Measurements from ENCODE around the gene NUP133.
"Not testable (repeated sequence)": the region's sequence is repeated elsewhere in the genome, so short reads cannot be mapped to it uniquely, and the experiment has no call there.

The NUP133 gene

DNA sequence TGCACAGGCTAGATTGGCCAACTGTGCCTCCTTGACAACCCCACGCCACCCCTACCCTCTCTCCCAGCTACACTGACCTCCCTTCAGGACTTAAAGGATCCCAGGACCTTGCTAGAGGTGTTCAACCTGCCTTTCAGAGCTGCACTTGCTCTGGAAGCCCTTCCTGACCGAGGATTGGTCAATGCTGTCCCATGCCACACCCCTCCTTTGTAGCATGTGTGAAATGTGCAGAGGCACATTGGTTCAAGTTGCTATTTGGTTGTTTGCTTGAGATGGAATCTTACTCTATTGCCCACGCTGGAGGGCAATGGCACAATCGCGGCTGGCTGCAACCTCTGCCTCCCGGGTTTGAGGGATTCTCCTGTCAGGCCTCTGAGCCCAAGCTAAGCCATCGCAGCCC lies 96.1 kb downstream of the NUP133 start:
- DNase-seq (ENCODE audit: low read depth) = no peak

DNA sequence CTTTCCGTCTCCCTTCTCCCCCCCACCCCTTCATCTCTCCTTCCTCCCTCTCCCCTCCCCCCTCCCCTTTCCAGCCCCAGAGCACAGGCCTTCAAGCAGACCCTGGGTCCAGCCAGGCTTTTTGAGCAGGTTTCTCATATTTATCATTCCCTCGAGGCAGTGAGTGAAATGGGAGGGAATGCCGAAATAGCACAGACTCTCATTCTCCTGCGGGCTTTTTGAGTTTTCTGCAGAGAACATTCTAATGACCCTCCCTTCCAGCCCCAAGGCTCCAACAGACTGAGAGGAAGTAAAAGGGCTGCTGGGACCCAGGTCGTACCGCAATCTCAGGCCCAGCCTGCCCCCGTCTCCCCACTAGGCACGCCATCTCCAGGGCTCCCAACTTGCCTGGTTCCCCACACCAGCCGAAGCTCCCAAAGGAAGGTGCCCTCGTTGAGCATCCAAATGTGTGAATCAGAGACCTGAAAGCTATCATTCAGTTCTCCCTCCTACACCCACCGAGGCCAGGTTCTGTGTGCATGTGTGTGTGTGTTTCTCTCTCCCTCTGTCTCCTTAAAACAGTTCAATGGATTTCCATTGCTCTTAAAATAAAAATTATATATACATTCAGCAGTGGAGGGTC lies 96.6 kb downstream of the NUP133 start:
- no peak for DNase-seq (ENCODE audit: low read depth)

DNA sequence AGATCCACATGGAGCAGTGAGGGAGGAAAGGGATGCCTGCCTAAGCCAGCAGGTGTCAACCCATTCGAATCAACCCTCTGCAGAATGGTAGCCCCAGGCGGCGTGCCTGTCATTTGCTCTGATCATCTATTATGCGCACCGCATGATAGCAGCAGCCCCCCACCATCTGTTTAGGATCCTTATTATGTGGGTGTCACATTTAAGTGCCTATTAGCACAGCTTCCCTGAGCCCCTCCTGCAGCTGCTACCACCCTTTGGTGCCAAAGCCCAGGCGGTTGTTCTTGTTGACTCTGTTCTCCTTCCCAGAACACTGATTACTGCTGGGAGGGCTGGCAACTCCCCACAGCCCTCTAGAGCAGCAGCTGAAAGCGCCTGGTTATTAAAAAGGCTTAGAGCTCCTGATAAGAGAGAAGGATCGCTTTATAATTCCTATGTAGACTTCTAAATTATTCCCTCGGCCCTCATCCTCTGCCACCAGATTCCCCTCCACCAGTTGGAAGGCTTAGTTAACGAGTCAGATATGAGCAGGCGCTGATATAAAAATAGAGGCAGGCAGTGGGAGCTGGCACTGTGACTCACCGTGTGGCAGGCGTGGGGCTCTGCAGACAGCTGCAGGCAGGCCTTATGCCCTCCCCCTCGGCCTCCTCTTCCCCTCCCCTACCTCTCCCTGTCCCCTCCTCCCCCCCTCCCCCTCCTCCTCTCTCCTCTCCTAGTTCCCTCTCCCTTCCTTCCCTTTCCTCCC lies 97.3 kb downstream of the NUP133 start:
- DNase-seq (ENCODE audit: low read depth) = peak; percentile 31

GRCh38 chr1:229410370-229410691 lies 97.8 kb downstream of the NUP133 start:
- no peak for DNase-seq (ENCODE audit: low read depth)

- DNase-seq (ENCODE audit: low read depth) = no peak
These were observed 98.3 kb downstream of the NUP133 start for GRCh38 chr1:229409616-229410369.

DNA sequence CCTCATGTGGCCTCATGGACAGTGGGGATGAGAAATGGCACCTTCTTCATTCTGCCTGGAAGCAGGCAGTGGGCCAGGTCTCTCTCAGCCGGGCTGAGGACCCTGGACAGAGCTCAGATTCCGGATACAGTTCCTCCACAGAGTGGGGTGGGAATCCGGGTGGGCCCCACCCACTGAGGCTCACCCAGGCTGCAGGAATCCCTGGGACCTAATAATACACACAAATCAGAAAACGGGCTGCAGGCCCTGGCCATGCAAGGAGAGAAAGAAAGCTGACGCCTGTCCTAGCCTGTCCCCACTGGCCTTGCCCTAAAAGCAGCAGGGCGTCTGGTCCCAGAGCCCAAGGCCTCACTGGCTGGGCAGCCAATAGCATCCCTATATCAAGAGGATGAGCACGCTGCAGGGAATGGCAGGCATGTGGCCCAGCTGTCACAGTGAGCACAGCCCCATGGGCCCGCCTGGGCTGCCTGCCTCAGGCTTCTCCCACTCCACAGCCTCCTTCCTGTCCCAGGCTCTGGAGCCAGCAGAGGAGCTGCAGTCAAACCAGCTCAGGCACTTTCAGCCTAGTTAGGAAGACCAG lies 99.6 kb downstream of the NUP133 start:
- DNase-seq (ENCODE audit: low read depth) = no peak

- DNase-seq (ENCODE audit: low read depth) = no peak
These were observed 100.7 kb downstream of the NUP133 start for GRCh38 chr1:229407206-229408026.

DNA sequence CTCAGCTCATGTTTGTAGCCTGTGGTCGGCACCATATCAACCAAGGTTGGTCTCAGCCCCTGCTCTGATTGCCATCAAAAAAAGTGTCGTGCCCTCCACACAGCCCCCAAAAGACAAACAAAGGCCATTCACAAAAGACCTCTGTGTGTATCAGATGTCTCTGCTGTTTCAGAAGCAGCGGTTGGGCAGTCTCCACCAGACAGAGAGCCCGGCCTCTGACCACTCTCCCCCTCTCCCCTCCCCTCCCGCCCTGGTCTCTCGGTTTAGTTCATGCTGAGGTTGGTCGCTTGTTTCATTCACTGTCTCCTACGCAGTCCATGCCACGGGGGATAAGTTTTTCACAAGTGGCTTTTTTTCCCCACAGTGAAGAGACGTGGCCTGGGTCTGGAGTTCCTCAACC lies 101.3 kb downstream of the NUP133 start:
- no peak for DNase-seq (ENCODE audit: low read depth)

GRCh38 chr1:229403573-229403972 lies 104.6 kb downstream of the NUP133 start:
- DNase-seq (ENCODE audit: low read depth) = no peak

DNA sequence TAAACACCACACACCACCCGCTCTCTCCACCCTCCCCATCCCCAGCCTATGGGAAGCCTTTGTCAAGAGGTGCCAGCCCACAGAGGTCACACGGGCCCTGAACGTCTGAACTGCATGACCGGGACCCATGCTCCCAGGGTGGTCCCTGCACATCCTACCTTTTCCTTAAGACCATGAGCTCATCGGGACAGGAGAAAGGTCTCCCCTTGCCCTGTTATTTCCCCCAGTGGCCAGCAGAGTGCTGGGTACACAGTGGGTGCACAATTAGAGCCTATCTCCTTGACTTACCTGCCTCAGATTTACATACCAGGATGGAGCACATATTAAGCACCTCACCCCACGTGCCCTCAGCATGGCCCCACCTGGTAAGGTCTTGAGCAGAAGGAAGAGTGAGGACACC lies 105.1 kb downstream of the NUP133 start:
- no peak for DNase-seq (ENCODE audit: low read depth)

GRCh38 chr1:229402329-229402728 lies 105.8 kb downstream of the NUP133 start:
- not testable (repeated sequence) for DNase-seq (ENCODE audit: low read depth)

DNA sequence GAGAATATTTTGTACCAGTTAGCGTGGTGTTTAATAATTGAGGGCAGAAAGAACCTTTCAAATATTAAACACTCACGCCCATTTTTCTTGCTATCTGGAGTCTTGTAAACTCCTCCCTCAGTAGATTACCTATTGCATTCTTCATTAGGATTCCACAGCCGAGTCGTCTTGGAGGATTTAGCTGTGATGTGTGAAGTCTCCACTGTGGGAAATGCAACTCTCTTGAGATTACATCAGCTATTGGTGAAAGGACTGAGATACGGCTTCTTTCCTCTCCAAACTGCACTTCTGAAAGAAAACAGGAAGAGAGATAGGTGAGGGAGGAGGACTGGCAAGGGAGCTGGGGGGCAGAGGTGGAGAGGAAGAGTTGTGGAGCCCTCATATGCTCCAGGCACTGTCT lies 110.4 kb downstream of the NUP133 start:
- DNase-seq (ENCODE audit: low read depth) = no peak

DNA sequence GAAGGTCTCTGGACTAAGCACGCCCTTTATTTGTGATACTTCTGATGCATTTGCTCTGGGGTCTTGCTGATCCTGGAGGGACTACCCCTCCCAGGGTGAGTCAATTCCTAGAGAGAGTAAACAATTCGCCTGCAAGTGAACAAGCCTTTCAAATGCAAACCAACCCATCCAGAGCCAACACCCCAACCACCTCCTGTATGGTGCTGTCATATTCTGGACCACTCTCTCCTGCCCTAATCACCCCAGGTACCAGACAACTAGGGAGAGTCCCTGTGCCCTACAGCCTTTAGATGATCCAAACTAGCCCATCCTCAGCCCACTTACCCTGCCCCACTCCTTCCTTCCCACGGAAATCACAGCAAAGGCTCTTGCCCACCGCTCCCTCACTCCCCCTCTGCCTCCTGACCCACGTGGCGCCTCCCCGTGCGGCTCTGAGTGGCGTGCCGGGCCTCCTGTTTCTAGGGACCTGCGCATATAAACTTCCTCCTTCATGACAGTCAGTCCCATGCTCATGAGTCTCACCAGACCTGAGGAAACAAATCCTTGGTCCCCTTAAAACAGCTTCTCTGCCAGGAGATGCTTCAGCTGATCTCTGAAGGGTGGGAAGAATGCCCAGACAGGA lies 111.4 kb downstream of the NUP133 start:
- no peak for DNase-seq (ENCODE audit: low read depth)

GRCh38 chr1:229394517-229394916 lies 113.6 kb downstream of the NUP133 start:
- not testable (repeated sequence) for DNase-seq (ENCODE audit: low read depth)

DNA sequence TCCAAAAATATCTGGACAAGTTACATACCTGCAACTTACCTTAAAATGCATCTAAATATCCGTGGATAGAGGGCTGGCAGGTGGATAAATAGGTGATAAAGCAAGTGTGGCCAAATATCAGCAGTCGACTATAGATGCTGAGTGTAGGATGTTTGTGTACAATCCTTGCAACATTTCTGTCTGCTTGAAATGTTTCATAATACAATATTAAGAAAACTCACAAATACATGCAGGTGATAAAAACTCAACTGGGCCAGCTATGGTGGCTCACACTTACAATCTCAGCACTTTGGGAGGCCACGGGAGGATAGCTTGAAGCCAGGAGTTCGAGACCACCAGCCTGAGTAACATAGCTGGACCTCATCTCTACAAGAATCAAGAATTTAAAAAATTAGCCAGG lies 115.2 kb downstream of the NUP133 start:
- DNase-seq (ENCODE audit: low read depth) = no peak

All from stromal cell of bone marrow (primary cell).